NCI-H748 (cell line): ENCODE results near the gene FURIN.
"Not testable (repeated sequence)": the region's sequence is repeated elsewhere in the genome, so short reads cannot be mapped to it uniquely, and the experiment has no call there.

Source experiments
- DNase-seq: peaks from one replicate; lab custom pipeline; 2025; ENCODE audit not compliant: unreplicated experiment; lab: John Stamatoyannopoulos, UW

FURIN gene

GRCh38 chr15:90840954-90841353 lies 27.4 kb upstream of the FURIN start:
- no peak for DNase-seq

GRCh38 chr15:90844696-90845095 lies 23.7 kb upstream of the FURIN start:
- DNase-seq = no peak

GRCh38 chr15:90845201-90845949 lies 23.0 kb upstream of the FURIN start:
- DNase-seq = no peak

- not testable (repeated sequence) for DNase-seq
Observed at GRCh38 chr15:90849424-90849823, 19.0 kb upstream of the FURIN start.

- DNase-seq = no peak
Observed at GRCh38 chr15:90851114-90851513, 17.3 kb upstream of the FURIN start.

- no peak for DNase-seq
Observed at GRCh38 chr15:90851940-90852339, 16.4 kb upstream of the FURIN start.

- DNase-seq = no peak
Observed at GRCh38 chr15:90855139-90855538, 13.2 kb upstream of the FURIN start.

GRCh38 chr15:90857337-90857736 lies 11.1 kb upstream of the FURIN start:
- DNase-seq = no peak

- DNase-seq = no peak
Observed at GRCh38 chr15:90857883-90858443, 10.4 kb upstream of the FURIN start.

- DNase-seq = no peak
Observed at GRCh38 chr15:90859234-90860131, 8.9 kb upstream of the FURIN start.

GRCh38 chr15:90860450-90860849 lies 7.9 kb upstream of the FURIN start:
- no peak for DNase-seq

- peak; percentile 94 for DNase-seq
Observed at GRCh38 chr15:90860942-90861675, 7.3 kb upstream of the FURIN start.

GRCh38 chr15:90862487-90862886 lies 5.9 kb upstream of the FURIN start:
- no peak for DNase-seq

GRCh38 chr15:90862964-90863778 lies 5.2 kb upstream of the FURIN start:
- no peak for DNase-seq

GRCh38 chr15:90863987-90864386 lies 4.4 kb upstream of the FURIN start:
- DNase-seq = no peak

GRCh38 chr15:90864507-90864906 lies 3.9 kb upstream of the FURIN start:
- DNase-seq = no peak

GRCh38 chr15:90865702-90866101 lies 2.7 kb upstream of the FURIN start:
- DNase-seq = no peak

- DNase-seq = peak; percentile 42
Observed at GRCh38 chr15:90866161-90866715, 2.1 kb upstream of the FURIN start.

- no peak for DNase-seq
Observed at GRCh38 chr15:90866800-90867199, 1.6 kb upstream of the FURIN start.

- no peak for DNase-seq
Observed at GRCh38 chr15:90869140-90869541, 753 bp downstream of the FURIN start.
